SK-N-SH treated with all-trans-retinoic acid at 6 μM for 48 hours (cell line): ENCODE results near the gene PRR5L.

Experiments used
- ARNTL ChIP-seq: fragments of 450-650 bp; formaldehyde crosslinking; IDR thresholded peaks from 2 replicates; pipeline ENCODE4 v1.5.0; 2020; ENCODE audit warnings: low read depth, mild to moderate bottlenecking, moderate library complexity, borderline replicate concordance
- BACH2 ChIP-seq: fragments of 250-450 bp; sonication (Bioruptor Pico); IDR thresholded peaks from 2 replicates; pipeline ENCODE4 v1.9.0; 2021; ENCODE audit warnings: mild to moderate bottlenecking, borderline replicate concordance
- OSR1 ChIP-seq: fragments of 250-450 bp; sonication (Bioruptor Pico); IDR thresholded peaks from 2 replicates; pipeline ENCODE4 v1.8.0; 2022; ENCODE audit warnings: moderate library complexity, mild to moderate bottlenecking, inconsistent platforms
- PPARA ChIP-seq: fragments of 250-450 bp; sonication (Bioruptor Pico); IDR thresholded peaks from 2 replicates; pipeline ENCODE4 v1.5.0; 2020; ENCODE audit warnings: mild to moderate bottlenecking, borderline replicate concordance
- RARB ChIP-seq: fragments of 250-450 bp; sonication (Bioruptor Pico); IDR thresholded peaks from 2 replicates; pipeline ENCODE4 v1.8.0; 2021; ENCODE audit warnings: mild to moderate bottlenecking, moderate library complexity
- TCF4 ChIP-seq: fragments of 250-450 bp; sonication (Bioruptor Pico); IDR thresholded peaks from 2 replicates; pipeline ENCODE4 v1.8.0; 2021; ENCODE audit warnings: mild to moderate bottlenecking, moderate library complexity, borderline replicate concordance
- TOX ChIP-seq: fragments of 250-450 bp; sonication (Bioruptor Pico); IDR thresholded peaks from 2 replicates; pipeline ENCODE4 v1.8.0; 2021; ENCODE audit warnings: mild to moderate bottlenecking, moderate library complexity, borderline replicate concordance
- ZFP3 ChIP-seq: fragments of 250-450 bp; sonication (Bioruptor Pico); IDR thresholded peaks from 2 replicates; pipeline ENCODE4 v1.5.0; 2020; ENCODE audit warnings: mild to moderate bottlenecking, moderate library complexity
- ZFP30 ChIP-seq: fragments of 450-650 bp; formaldehyde crosslinking; IDR thresholded peaks from 2 replicates; pipeline ENCODE4 v1.5.0; 2022; ENCODE audit warnings: mild to moderate bottlenecking, moderate library complexity
- TF ChIP-seq, protein P1 (sequence below): fragments of 250-450 bp; sonication (Bioruptor Pico); IDR thresholded peaks from 2 replicates; pipeline ENCODE4 v1.5.1; 2021; ENCODE audit warnings: mild to moderate bottlenecking, moderate library complexity
- TF ChIP-seq, protein P2 (sequence below): fragments of 250-450 bp; sonication (Bioruptor Pico); IDR thresholded peaks from 2 replicates; pipeline ENCODE4 v1.5.0; 2020; ENCODE audit warnings: mild to moderate bottlenecking, moderate library complexity
- TF ChIP-seq, protein P3 (sequence below): fragments of 250-450 bp; sonication (Bioruptor Pico); IDR thresholded peaks from 2 replicates; pipeline ENCODE4 v1.8.0; 2020; ENCODE audit warnings: mild to moderate bottlenecking, moderate library complexity, borderline replicate concordance
- TF ChIP-seq, protein P4 (sequence below): fragments of 250-450 bp; sonication (Bioruptor Pico); IDR thresholded peaks from 2 replicates; pipeline ENCODE4 v1.8.0; 2021; ENCODE audit warnings: low read depth, mild to moderate bottlenecking, moderate library complexity, borderline replicate concordance
- TF ChIP-seq, protein P5 (sequence below): fragments of 250-450 bp; sonication (Bioruptor Pico); IDR thresholded peaks from 2 replicates; pipeline ENCODE4 v1.5.1; 2020; ENCODE audit warnings: low read depth, mild to moderate bottlenecking, moderate library complexity

DNA sequence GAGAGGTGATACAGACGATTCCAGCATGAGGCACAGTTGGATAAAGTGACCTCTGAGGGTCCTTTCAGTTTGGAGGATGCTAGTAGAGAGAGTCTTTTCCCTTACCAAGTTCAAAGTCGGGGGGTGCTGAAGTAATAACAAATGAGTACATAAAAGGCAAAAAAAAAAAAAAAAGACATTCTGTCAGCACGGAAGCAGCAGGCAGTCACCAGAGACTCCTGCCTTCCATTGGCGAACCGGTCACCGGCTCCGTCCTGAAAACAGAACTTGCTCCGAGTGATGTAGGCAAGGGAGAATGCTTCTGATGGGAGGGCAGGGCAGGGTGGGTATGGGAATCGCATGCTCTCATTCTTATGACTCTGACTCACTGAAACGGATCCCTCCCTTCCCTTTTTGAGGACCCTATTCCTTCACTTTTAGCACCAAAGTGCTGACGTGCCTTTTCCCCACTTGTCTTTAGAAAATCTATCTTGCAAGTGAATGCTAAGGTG, 65.9 kb downstream of the PRR5L start:
- TF ChIP-seq TCF4, result no peak
- TF ChIP-seq PPARA (CRISPR knock-in tag), result no peak
- no peak for TF ChIP-seq ZFP3 (CRISPR knock-in tag)
- TF ChIP-seq ZFP30 (CRISPR knock-in tag), result no peak
- TF ChIP-seq, protein P1, sequence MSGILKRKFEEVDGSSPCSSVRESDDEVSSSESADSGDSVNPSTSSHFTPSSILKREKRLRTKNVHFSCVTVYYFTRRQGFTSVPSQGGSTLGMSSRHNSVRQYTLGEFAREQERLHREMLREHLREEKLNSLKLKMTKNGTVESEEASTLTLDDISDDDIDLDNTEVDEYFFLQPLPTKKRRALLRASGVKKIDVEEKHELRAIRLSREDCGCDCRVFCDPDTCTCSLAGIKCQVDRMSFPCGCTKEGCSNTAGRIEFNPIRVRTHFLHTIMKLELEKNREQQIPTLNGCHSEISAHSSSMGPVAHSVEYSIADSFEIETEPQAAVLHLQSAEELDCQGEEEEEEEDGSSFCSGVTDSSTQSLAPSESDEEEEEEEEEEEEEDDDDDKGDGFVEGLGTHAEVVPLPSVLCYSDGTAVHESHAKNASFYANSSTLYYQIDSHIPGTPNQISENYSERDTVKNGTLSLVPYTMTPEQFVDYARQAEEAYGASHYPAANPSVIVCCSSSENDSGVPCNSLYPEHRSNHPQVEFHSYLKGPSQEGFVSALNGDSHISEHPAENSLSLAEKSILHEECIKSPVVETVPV (CRISPR knock-in tag), result no peak
- TF ChIP-seq, protein P2, sequence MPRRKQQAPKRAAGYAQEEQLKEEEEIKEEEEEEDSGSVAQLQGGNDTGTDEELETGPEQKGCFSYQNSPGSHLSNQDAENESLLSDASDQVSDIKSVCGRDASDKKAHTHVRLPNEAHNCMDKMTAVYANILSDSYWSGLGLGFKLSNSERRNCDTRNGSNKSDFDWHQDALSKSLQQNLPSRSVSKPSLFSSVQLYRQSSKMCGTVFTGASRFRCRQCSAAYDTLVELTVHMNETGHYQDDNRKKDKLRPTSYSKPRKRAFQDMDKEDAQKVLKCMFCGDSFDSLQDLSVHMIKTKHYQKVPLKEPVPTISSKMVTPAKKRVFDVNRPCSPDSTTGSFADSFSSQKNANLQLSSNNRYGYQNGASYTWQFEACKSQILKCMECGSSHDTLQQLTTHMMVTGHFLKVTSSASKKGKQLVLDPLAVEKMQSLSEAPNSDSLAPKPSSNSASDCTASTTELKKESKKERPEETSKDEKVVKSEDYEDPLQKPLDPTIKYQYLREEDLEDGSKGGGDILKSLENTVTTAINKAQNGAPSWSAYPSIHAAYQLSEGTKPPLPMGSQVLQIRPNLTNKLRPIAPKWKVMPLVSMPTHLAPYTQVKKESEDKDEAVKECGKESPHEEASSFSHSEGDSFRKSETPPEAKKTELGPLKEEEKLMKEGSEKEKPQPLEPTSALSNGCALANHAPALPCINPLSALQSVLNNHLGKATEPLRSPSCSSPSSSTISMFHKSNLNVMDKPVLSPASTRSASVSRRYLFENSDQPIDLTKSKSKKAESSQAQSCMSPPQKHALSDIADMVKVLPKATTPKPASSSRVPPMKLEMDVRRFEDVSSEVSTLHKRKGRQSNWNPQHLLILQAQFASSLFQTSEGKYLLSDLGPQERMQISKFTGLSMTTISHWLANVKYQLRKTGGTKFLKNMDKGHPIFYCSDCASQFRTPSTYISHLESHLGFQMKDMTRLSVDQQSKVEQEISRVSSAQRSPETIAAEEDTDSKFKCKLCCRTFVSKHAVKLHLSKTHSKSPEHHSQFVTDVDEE (CRISPR knock-in tag), result no peak
- TF ChIP-seq TOX (CRISPR knock-in tag), result no peak
- TF ChIP-seq RARB, result no peak
- no peak for TF ChIP-seq BACH2 (CRISPR knock-in tag)
- TF ChIP-seq, protein P3, sequence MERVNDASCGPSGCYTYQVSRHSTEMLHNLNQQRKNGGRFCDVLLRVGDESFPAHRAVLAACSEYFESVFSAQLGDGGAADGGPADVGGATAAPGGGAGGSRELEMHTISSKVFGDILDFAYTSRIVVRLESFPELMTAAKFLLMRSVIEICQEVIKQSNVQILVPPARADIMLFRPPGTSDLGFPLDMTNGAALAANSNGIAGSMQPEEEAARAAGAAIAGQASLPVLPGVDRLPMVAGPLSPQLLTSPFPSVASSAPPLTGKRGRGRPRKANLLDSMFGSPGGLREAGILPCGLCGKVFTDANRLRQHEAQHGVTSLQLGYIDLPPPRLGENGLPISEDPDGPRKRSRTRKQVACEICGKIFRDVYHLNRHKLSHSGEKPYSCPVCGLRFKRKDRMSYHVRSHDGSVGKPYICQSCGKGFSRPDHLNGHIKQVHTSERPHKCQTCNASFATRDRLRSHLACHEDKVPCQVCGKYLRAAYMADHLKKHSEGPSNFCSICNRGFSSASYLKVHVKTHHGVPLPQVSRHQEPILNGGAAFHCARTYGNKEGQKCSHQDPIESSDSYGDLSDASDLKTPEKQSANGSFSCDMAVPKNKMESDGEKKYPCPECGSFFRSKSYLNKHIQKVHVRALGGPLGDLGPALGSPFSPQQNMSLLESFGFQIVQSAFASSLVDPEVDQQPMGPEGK, result no peak
- no peak for TF ChIP-seq ARNTL (CRISPR knock-in tag)
- TF ChIP-seq, protein P4, sequence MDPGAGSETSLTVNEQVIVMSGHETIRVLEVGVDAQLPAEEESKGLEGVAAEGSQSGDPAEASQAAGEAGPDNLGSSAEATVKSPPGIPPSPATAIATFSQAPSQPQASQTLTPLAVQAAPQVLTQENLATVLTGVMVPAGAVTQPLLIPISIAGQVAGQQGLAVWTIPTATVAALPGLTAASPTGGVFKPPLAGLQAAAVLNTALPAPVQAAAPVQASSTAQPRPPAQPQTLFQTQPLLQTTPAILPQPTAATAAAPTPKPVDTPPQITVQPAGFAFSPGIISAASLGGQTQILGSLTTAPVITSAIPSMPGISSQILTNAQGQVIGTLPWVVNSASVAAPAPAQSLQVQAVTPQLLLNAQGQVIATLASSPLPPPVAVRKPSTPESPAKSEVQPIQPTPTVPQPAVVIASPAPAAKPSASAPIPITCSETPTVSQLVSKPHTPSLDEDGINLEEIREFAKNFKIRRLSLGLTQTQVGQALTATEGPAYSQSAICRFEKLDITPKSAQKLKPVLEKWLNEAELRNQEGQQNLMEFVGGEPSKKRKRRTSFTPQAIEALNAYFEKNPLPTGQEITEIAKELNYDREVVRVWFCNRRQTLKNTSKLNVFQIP (CRISPR knock-in tag), result no peak
- TF ChIP-seq, protein P5, sequence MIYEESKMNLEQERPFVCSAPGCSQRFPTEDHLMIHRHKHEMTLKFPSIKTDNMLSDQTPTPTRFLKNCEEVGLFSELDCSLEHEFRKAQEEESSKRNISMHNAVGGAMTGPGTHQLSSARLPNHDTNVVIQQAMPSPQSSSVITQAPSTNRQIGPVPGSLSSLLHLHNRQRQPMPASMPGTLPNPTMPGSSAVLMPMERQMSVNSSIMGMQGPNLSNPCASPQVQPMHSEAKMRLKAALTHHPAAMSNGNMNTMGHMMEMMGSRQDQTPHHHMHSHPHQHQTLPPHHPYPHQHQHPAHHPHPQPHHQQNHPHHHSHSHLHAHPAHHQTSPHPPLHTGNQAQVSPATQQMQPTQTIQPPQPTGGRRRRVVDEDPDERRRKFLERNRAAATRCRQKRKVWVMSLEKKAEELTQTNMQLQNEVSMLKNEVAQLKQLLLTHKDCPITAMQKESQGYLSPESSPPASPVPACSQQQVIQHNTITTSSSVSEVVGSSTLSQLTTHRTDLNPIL, result no peak
- no peak for TF ChIP-seq OSR1 (CRISPR knock-in tag)
